ENCODE measurements around the gene RBM24. TPM values are rescaled to one million over a fixed set of nuclear protein-coding genes. Genes with fewer than 3 reads are reported as not detected.

Gene RBM24
- total RNA-seq, 1 experiment from 2014 or later: 2.0 TPM

- peaks cover 32% of the 10 kb centered on the region for H3K4me1 ChIP-seq (ENCODE audit: insufficient read depth, low read length)
- ATAC-seq (peak; percentile 61), DNase-seq (peak; percentile 90)
- H3K9me3 ChIP-seq (ENCODE audit: low read length): no peaks in the 10 kb centered on the region
- peak overlapping the region; percentile 86 for H2AFZ ChIP-seq (ENCODE audit: low read length)
- peak overlapping the region; percentile 54 for H3K4me3 ChIP-seq (ENCODE audit: low read length)
- TSS peak; percentile 58 for BruUV-seq (replicated peaks)
- H3K9ac ChIP-seq (ENCODE audit: low read length): 0 out of 2 replicates have a peak overlapping the region, but pooled peaks have one; percentile 11
- no peaks in the 10 kb centered on the region for H4K20me1 ChIP-seq (ENCODE audit: low read length)
- ChIA-PET POLR2A (ENCODE audit: unreplicated experiment) (interaction anchor here (0.5 kb wide), 1 partner anchor 275 kb away, joined by 11 read pairs; no protein-coding TSS in a partner anchor), CTCF (interaction anchor here (0.6 kb wide), 1 partner anchor 10 kb away, joined by 3 read pairs; no protein-coding TSS in a partner anchor)
- intact Hi-C loops (cut with micrococcal nuclease): loop anchor here (5.0 kb wide), 1 partner anchor 111 kb away; no protein-coding TSS in a partner anchor
- TF ChIP-seq EZH2 (IDR thresholded peaks at IDR 0.05; ENCODE audit: low read length, unreplicated experiment) (no peak), CTCF (conservative IDR thresholded peaks at IDR 0.05; ENCODE audit: low read depth, low read length) (no peak), EZH2phosphoT487 (IDR thresholded peaks at IDR 0.05; ENCODE audit: borderline replicate concordance, low read length) (no peak)
- no peaks in the 10 kb centered on the region for H3K79me2 ChIP-seq (ENCODE audit: low read length)
- H3K36me3 ChIP-seq (ENCODE audit: low read depth, low read length): no peaks in the 10 kb centered on the region
- peak overlapping the region; percentile 78 for H3K27ac ChIP-seq (ENCODE audit: low read length)
- H3F3A ChIP-seq (ENCODE audit: low read length, unreplicated experiment): peaks cover 5% of the 10 kb centered on the region
- peak overlapping the region; percentile 88 for H3K4me2 ChIP-seq (ENCODE audit: low read length)
- H3K27me3 ChIP-seq (ENCODE audit: low read length): no peaks in the 10 kb centered on the region
- no peaks in the 10 kb centered on the region for H3K9me2 ChIP-seq (replicated peaks; ENCODE audit: low read length)
Observed at GRCh38 chr6:17278289-17279063, 2.7 kb upstream of the RBM24 start.

- BruUV-seq (replicated peaks): no TSS peak
- Histone ChIP-seq H3K4me1 (ENCODE audit: insufficient read depth, low read length) (peaks cover 32% of the 10 kb centered on the region), H3K9me3 (ENCODE audit: low read length) (no peaks in the 10 kb centered on the region), H3K27ac (ENCODE audit: low read length) (no peak overlapping the region), H3K4me2 (ENCODE audit: low read length) (no peak overlapping the region), H3K36me3 (ENCODE audit: low read depth, low read length) (no peaks in the 10 kb centered on the region), H3K79me2 (ENCODE audit: low read length) (no peaks in the 10 kb centered on the region), H3K9me2 (replicated peaks; ENCODE audit: low read length) (no peaks in the 10 kb centered on the region), H3K9ac (ENCODE audit: low read length) (no peak overlapping the region), H3K4me3 (ENCODE audit: low read length) (no peak overlapping the region), H3K27me3 (ENCODE audit: low read length) (no peaks in the 10 kb centered on the region), H2AFZ (ENCODE audit: low read length) (no peak overlapping the region), H3F3A (ENCODE audit: low read length, unreplicated experiment) (peaks cover 5% of the 10 kb centered on the region), H4K20me1 (ENCODE audit: low read length) (no peaks in the 10 kb centered on the region)
- TF ChIP-seq EZH2phosphoT487 (IDR thresholded peaks at IDR 0.05; ENCODE audit: borderline replicate concordance, low read length): no peak
- no peak for TF ChIP-seq CTCF (conservative IDR thresholded peaks at IDR 0.05; ENCODE audit: low read depth, low read length)
- no peak for TF ChIP-seq EZH2 (IDR thresholded peaks at IDR 0.05; ENCODE audit: low read length, unreplicated experiment)
- ATAC-seq (no peak), DNase-seq (no peak)
- CTCF ChIA-PET: no interaction called here
- POLR2A ChIA-PET (ENCODE audit: unreplicated experiment): no interaction called here
- intact Hi-C loops (cut with micrococcal nuclease): no loop called here
Observed at GRCh38 chr6:17280138-17280537, 1.0 kb upstream of the RBM24 start.

- Histone ChIP-seq H3K4me1 (ENCODE audit: insufficient read depth, low read length) (peaks cover 32% of the 10 kb centered on the region), H2AFZ (ENCODE audit: low read length) (peak overlapping the region; percentile 78), H4K20me1 (ENCODE audit: low read length) (no peaks in the 10 kb centered on the region), H3K4me3 (ENCODE audit: low read length) (peak overlapping the region; percentile 88), H3K9ac (ENCODE audit: low read length) (no peak overlapping the region), H3K79me2 (ENCODE audit: low read length) (no peaks in the 10 kb centered on the region), H3K9me2 (replicated peaks; ENCODE audit: low read length) (no peaks in the 10 kb centered on the region), H3K9me3 (ENCODE audit: low read length) (no peaks in the 10 kb centered on the region), H3K36me3 (ENCODE audit: low read depth, low read length) (no peaks in the 10 kb centered on the region), H3K27me3 (ENCODE audit: low read length) (no peaks in the 10 kb centered on the region), H3K27ac (ENCODE audit: low read length) (no peak overlapping the region), H3K4me2 (ENCODE audit: low read length) (peak overlapping the region; percentile 85), H3F3A (ENCODE audit: low read length, unreplicated experiment) (peaks cover 5% of the 10 kb centered on the region)
- ChIA-PET CTCF (no interaction called here), POLR2A (ENCODE audit: unreplicated experiment) (no interaction called here)
- DNase-seq (no peak), ATAC-seq (no peak)
- BruUV-seq (replicated peaks): no TSS peak
- intact Hi-C loops (cut with micrococcal nuclease): loop anchor here (1.0 kb wide), 2 partner anchors 86 to 304 kb away; no protein-coding TSS in a partner anchor
- TF ChIP-seq EZH2phosphoT487 (IDR thresholded peaks at IDR 0.05; ENCODE audit: borderline replicate concordance, low read length): no peak
Observed at GRCh38 chr6:17280552-17281090, 540 bp upstream of the RBM24 start.
